OCI-LY1 (cell line): ENCODE results near the gene CALU.

ENCODE experiments used
- H2AFZ ChIP-seq: fragments of 200-600 bp; sonication (generic), shearing (Covaris generic); 2 replicates; pipeline ENCODE4 v1.6.0; 2014; ENCODE audit warnings: antibody characterized with exemption, mild to moderate bottlenecking, low read length
- H3F3A ChIP-seq: fragments of 200-600 bp; sonication (generic), shearing (Covaris generic); 2 replicates; pipeline ENCODE4 v1.6.0; 2014; ENCODE audit warnings: mild to moderate bottlenecking, antibody characterized with exemption, low read length, moderate library complexity; ENCODE audit not compliant: insufficient read depth
- H3K27ac ChIP-seq: fragments of 200-600 bp; sonication (generic); 2 replicates; pipeline ENCODE4 v1.5.1; 2014; ENCODE audit warnings: low read length, mixed run types, mild to moderate bottlenecking, low read depth; ENCODE audit not compliant: poor library complexity, severe bottlenecking
- H3K27me3 ChIP-seq: fragments of 200-600 bp; sonication (generic); 2 replicates; pipeline ENCODE4 v1.6.0; 2014; ENCODE audit warnings: antibody characterized with exemption, mild to moderate bottlenecking, low read length, moderate library complexity; ENCODE audit not compliant: insufficient read depth
- H3K36me3 ChIP-seq: fragments of 200-600 bp; sonication (generic); 2 replicates; pipeline ENCODE4 v1.6.1; 2014; ENCODE audit warnings: mild to moderate bottlenecking, antibody characterized with exemption, low read length, moderate library complexity, mixed read lengths; ENCODE audit not compliant: insufficient read depth
- H3K4me1 ChIP-seq: fragments of 200-600 bp; sonication (generic); 2 replicates; pipeline ENCODE4 v1.5.1; 2014; ENCODE audit warnings: mild to moderate bottlenecking, low read length, moderate library complexity; ENCODE audit not compliant: insufficient read depth, severe bottlenecking
- H3K4me2 ChIP-seq: fragments of 200-600 bp; sonication (generic), shearing (Covaris generic); 2 replicates; pipeline ENCODE4 v1.6.1; 2014; ENCODE audit warnings: low read length
- H3K4me3 ChIP-seq: fragments of 200-600 bp; sonication (generic); 2 replicates; pipeline ENCODE4 v1.5.1; 2014; ENCODE audit warnings: low read length, low read depth, mild to moderate bottlenecking, mixed read lengths; ENCODE audit not compliant: poor library complexity, severe bottlenecking
- H3K79me2 ChIP-seq: fragments of 200-600 bp; shearing (Covaris generic); 2 replicates; pipeline ENCODE4 v1.6.1; 2016; ENCODE audit warnings: mixed run types, low read length, mixed read lengths; ENCODE audit not compliant: insufficient read depth
- H3K9ac ChIP-seq: fragments of 200-600 bp; sonication (generic), shearing (Covaris generic); 2 replicates; pipeline ENCODE4 v1.6.1; 2014; ENCODE audit warnings: mild to moderate bottlenecking, low read length, mixed read lengths
- H3K9me2 ChIP-seq: fragments of 200-600 bp; sonication (generic), shearing (Covaris generic); 2 replicates; pipeline ENCODE4 v1.6.1; 2014; ENCODE audit warnings: low read depth, mild to moderate bottlenecking, low read length, mixed read lengths
- H3K9me3 ChIP-seq: fragments of 200-600 bp; shearing (Covaris generic); 2 replicates; pipeline ENCODE4 v1.6.1; 2014; ENCODE audit warnings: low read length, mixed read lengths
- H4K20me1 ChIP-seq: fragments of 200-600 bp; sonication (generic), shearing (Covaris generic); 2 replicates; pipeline ENCODE4 v1.6.0; 2016; ENCODE audit warnings: mild to moderate bottlenecking, low read length; ENCODE audit not compliant: insufficient read depth
- CTCF ChIP-seq: fragments of 200-600 bp; sonication (generic), shearing (Covaris generic); IDR thresholded peaks from 2 replicates; pipeline ENCODE4 v1.5.1; 2017; ENCODE audit warnings: mild to moderate bottlenecking, antibody characterized with exemption, low read length, moderate library complexity, mixed read lengths
- EZH2 ChIP-seq: fragments of 200-600 bp; sonication (generic), shearing (Covaris generic); IDR thresholded peaks from 2 replicates; pipeline ENCODE4 v1.8.0; 2017; ENCODE audit warnings: borderline replicate concordance, mixed run types, mild to moderate bottlenecking, antibody characterized with exemption, low read length, moderate library complexity, mixed read lengths

Gene CALU

GRCh38 chr7:128708235-128708634, 30.9 kb upstream of the CALU start:
- Histone ChIP-seq H3K79me2 (no peaks in the 10 kb centered on the region), H3K9ac (no peak overlapping the region)

GRCh38 chr7:128708824-128709223, 30.3 kb upstream of the CALU start:
- Histone ChIP-seq H3F3A (no peaks in the 10 kb centered on the region), H3K9me2 (no peaks in the 10 kb centered on the region), H3K9ac (no peak overlapping the region), H3K36me3 (no peaks in the 10 kb centered on the region; the same call in 1 of the 2 replicates), H2AFZ (no peak overlapping the region), H3K4me1 (no peaks in the 10 kb centered on the region), H3K27ac (no peak overlapping the region), H3K4me2 (no peak overlapping the region), H3K79me2 (no peaks in the 10 kb centered on the region), H3K4me3 (no peak overlapping the region), H3K27me3 (peaks cover 18% of the 10 kb centered on the region; the same call in 1 of the 2 replicates), H4K20me1 (no peaks in the 10 kb centered on the region), H3K9me3 (peaks cover 6% of the 10 kb centered on the region; the same call in 1 of the 2 replicates)
- TF ChIP-seq CTCF (no peak), EZH2 (no peak)

More at GRCh38 chr7:128708235-128708634, 30.9 kb upstream of the CALU start:
- Histone ChIP-seq H3K9me3 (peaks cover 6% of the 10 kb centered on the region; the same call in 1 of the 2 replicates), H3K9me2 (no peaks in the 10 kb centered on the region), H3K27ac (no peak overlapping the region), H3K27me3 (peaks cover 14% of the 10 kb centered on the region; the same call in 1 of the 2 replicates), H3K4me3 (no peak overlapping the region), H3K36me3 (no peaks in the 10 kb centered on the region; the same call in 1 of the 2 replicates), H4K20me1 (no peaks in the 10 kb centered on the region), H3K4me1 (no peaks in the 10 kb centered on the region), H3F3A (no peaks in the 10 kb centered on the region), H3K4me2 (no peak overlapping the region), H2AFZ (no peak overlapping the region)
- TF ChIP-seq CTCF: no peak
- TF ChIP-seq EZH2: no peak

- no peak overlapping the region for H3K9ac ChIP-seq
- H2AFZ ChIP-seq: no peak overlapping the region
- no peaks in the 10 kb centered on the region; the same call in 1 of the 2 replicates for H3K36me3 ChIP-seq
- no peaks in the 10 kb centered on the region for H3K79me2 ChIP-seq
- H3K9me2 ChIP-seq: no peaks in the 10 kb centered on the region
- H3K4me1 ChIP-seq: no peaks in the 10 kb centered on the region
- no peak overlapping the region for H3K4me2 ChIP-seq
- TF ChIP-seq CTCF (no peak), EZH2 (no peak)
- peaks cover 23% of the 10 kb centered on the region for H3K27me3 ChIP-seq
- H3K9me3 ChIP-seq: peaks cover 6% of the 10 kb centered on the region; the same call in 1 of the 2 replicates
- H3F3A ChIP-seq: no peaks in the 10 kb centered on the region
- no peak overlapping the region for H3K4me3 ChIP-seq
- H3K27ac ChIP-seq: no peak overlapping the region
- no peaks in the 10 kb centered on the region for H4K20me1 ChIP-seq
Measured at GRCh38 chr7:128710481-128710880, 28.7 kb upstream of the CALU start.
